Activated naive CD4-positive, alpha-beta T cell treated with anti-CD3 and anti-CD28 coated beads, Interleukin-2, amount 50 U/mL, for 16 hours (primary cell): ENCODE results near the gene HSPA5.
"Not testable (repeated sequence)": the region's sequence is repeated elsewhere in the genome, so short reads cannot be mapped to it uniquely, and the experiment has no call there.

Experiments used
- DNase-seq: peaks from one replicate; pipeline ENCODE4 v3.0.0-alpha.2; 2020

Gene HSPA5

DNA sequence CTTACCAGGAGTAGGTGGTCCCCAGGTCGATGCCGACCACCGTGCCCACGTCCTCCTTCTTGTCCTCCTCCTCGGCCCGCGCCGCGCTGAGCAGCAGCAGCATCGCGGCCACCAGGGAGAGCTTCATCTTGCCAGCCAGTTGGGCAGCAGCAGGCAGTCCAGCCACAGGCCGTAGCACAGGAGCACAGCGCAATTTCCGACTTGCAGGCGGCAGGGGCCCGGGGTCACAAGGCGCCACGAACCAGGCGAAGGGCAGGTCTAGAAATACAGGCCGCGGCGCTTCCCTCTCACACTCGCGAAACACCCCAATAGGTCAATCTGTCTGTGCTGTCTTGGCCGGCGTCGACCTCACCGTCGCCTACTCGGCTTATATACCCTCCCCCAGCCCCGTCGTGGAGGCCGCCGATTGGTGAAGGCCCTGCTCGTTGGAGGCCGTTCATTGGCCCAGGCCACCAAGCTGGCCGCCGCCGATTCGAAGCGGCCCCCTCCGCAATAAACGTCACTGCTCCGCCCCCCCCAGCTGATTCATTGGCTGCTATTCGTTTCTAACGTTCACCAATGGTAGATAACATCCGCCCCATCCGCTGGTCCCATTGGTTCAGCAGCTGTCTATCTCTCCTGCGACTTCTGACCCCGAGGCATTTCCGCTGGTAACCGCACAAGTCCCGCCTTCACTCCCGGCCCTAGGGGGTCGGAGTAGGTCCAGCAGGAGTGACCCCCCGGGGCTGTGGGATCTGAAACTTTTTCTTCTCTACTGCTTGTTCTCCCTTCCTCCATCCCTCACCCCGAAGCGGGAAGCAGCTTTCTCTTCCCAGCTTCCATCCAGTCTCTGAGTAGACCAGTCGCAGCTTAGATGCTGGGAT lies at the start of gene HSPA5:
Gene HSPA5 (minus strand): TSS at position 344 of the 863 bp plus-strand sequence. CDS start 217 bp downstream, at position 127.
- DNase-seq: peak; percentile 100

GRCh38 chr9:125286935-125287433 lies 45.8 kb upstream of the HSPA5 start:
- not testable (repeated sequence) for DNase-seq

- DNase-seq: no peak
These were observed 43.7 kb upstream of the HSPA5 start for GRCh38 chr9:125284855-125285254.

DNA sequence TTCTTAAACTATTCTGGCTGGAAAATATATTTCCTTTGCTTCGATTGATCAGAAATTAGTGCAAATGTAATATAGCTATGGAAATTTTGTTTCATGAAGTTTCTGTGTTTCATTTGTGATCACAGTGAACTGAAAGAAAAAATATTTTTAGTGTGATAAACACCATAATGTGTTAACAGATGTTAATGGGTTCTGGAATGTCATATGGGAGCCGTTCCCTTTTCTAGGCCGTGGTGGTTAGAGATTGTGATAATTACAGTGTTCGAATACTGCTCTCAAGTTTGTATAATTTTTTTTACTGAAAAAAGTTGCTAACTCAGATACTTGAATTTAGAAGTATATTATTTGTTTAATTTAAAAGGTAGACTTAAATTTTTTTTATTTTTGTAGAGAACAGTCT lies 39.8 kb upstream of the HSPA5 start:
- no peak for DNase-seq

DNA sequence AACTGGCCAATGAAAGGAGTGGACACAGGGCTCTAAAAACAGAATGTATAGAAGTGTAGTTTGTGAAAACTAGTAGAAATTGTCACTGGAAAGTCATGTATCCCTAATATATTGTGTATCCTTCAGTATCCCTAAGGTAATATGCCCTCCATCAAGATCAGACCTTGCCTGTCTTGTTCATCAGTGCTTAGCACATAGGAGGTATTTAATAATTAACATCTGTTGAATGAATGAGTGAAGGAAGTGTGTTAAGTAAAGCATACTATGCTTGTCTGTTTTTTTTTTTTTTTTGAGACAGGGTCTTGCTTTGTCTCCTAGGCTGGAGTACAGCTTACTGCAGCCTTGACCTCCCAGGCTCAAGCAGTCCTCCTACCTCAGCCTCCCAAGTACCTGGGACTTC lies 36.3 kb upstream of the HSPA5 start:
- no peak for DNase-seq

GRCh38 chr9:125276771-125277170 lies 35.6 kb upstream of the HSPA5 start:
- DNase-seq: no peak

- DNase-seq: no peak
These were observed 31.6 kb upstream of the HSPA5 start for GRCh38 chr9:125272697-125273096.

- DNase-seq: no peak
These were observed 29.9 kb upstream of the HSPA5 start for GRCh38 chr9:125271081-125271480.

DNA sequence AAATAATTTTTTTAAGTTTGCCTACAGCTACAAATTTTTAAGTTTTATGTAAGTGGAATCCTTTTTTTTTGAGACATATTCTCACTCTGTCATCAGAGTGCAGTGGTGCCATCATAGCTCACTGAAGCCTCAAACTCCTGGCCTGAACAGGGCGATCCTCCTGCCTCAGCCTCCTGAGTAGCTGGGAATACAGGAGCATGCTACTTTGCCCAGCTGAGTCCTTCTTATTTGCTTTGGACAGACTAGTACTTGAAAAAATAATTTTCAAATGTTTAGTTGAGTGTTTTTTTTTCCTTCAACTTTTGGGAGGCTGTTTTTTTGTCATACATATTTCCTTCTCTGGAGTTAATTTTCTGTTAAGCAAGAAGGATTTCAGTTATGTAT lies 27.9 kb upstream of the HSPA5 start:
- DNase-seq: no peak

- no peak for DNase-seq
These were observed 27.4 kb upstream of the HSPA5 start for GRCh38 chr9:125268394-125269013.

DNA sequence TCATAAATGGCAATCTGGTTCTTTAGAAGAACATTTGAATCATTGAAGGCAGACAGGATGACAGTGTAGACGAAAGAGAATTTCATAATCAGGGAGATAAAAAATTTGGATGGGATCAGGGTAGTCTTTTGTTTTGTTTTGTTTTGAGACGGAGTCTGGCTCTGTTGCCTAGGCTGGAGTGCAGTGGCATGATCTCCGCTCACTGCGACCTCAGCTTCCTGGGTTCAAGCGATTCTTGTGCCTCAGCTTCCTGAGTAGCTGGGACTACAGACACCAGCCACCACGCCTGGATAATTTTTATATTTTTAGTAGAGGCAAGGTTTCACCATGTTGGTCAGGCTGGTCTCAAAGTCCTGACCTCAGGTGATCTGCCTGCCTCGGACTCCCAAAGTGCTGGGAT lies 22.9 kb upstream of the HSPA5 start:
- DNase-seq: not testable (repeated sequence)

DNA sequence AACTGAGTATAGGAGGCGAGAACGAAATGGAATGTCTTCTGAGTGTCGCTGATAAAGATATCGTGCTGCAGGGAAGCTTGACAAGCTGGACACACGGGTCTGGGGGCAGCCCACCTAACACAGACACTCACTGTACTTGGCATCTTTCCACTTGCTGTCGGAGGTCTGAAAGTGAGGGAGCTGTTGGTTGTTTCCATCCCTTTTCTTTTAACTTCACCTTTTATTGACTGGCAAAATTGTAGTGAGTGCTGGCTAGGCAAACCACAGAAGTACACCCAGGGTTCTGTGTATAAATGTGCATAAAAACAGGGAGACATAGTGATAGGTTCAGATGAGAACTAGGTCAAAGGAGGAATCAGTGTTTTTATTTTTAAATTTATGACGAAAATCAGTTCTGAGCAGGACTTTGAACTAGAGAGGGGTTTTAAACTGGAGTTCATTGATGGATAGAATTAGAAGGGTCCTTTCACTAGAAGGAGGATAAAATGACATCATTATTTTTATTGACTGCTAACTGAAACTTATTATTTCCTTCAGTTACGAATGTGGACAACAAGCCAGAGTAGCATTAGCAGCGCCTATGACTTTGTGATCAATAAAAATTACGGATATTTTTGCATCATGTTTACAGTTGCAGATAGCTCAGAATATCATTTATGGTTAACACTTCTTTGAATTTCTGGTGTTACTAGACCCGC lies 21.3 kb upstream of the HSPA5 start:
- DNase-seq: no peak

DNA sequence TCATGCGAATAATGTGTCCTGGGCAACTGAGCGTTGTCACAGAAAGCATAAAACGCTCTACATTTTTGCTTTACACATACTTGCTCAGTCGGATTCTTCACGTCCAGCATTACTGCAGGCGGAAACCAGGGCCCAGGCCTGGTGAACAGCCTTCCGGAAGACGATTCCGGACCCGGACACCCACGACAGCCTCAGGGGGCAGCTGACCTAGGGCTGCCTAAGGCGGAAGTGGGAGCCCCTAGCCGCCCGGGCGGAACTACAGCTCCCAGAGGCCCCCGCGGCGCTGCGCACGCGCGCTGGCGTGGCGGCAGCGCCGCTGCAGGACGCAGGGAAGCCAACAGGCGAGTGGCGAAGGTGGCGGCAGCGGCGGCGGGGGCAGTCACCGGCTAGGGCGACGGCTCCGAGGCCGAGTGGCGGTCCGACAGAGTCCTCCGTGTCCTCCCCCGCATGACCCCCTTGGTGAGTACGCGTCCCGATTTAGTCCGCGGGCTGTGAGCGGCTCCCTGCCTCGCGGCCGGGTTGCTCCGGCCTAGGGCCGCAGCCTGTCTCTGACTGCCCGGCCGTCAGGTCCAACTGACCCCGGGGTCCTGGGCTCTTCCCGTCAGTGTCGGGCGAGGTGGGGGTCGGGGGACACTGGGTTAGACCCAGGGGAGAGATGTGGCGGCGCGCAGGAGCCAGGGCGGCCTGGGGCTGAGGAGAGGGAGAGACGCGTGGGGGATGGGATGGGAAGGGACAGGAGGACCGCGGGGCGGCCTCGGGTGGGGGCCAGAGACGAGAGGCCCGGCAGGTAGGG lies 20.6 kb upstream of the HSPA5 start, which contains the start of gene GAPVD1:
Gene GAPVD1 (plus strand): TSS at position 326 of the 793 bp plus-strand sequence. CDS start 37,096 bp downstream, outside the sequence.
- DNase-seq: peak; percentile 88

DNA sequence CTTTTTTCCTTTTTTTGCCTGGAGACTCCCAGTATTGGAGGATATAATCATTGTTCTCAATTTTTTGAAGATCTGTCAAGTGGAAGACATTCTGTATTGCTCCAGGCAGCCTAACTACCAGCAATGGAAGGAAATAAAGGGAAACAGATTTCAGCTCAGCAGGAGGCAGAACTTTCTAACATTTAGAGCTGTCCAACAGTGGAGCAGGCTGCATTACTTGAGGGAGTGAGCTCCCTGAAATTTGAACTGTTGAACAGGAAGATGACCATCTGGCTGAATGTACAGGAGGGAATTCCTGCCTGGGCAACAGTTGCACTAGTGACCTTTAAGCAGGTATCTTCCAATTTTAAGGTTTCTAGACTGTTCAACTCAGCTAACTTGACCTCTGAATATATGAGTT lies 19.4 kb upstream of the HSPA5 start:
- no peak for DNase-seq

DNA sequence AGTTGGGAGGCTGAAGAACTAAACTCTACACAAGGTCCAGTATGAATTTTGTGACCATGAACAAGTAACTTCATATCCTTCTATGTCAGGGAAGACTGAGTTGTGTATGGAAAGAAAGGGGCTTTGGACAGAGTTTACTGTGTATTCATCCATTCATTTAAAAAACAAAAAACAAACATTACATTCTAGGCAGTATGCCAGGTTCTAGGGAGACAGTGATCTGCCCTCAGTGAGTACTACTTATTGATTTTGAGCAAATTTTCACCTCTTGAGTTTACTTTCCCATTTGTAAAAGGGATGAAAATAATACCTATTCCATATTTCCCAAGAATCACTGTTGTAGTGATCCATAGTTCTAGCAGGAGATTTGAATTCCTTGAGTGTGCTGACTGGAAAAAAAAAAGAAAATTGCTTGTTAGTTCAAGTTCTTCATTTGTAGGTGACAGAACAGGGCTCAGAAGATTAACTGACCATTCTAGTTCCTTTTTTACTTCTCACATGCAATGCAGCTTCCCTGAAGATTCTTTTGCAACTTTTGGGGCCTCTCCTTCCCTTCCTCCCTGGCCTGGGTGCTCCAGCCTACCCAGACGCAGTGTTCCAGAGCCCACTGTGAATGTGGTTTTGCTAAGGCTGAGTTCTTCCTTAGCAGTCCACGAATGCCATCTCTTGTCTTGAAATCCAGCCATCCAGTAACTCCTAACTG lies 17.8 kb upstream of the HSPA5 start:
- DNase-seq: no peak

GRCh38 chr9:125258160-125258785 lies 17.1 kb upstream of the HSPA5 start:
- DNase-seq: no peak

GRCh38 chr9:125255781-125256391 lies 14.7 kb upstream of the HSPA5 start:
- DNase-seq: no peak

DNA sequence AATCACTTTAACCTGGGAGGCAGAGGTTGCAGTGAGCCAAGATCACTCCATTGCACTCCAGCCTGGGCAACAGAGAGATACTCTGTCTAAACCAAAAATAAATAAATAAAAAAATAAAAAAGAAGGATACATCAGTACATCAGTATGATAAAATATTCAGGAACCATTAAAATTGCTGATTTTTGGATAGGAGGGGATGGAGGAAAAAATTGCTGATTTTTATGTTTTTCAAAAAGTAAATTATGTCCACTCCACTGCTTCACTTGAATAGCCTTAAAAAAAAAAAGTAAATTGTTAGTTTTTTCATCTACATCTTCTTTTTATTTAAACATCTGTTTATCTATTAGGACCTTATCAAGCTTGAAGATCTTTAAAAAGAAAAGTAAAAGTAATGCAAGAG lies 13.1 kb upstream of the HSPA5 start:
- DNase-seq: no peak

- DNase-seq: no peak
These were observed 5.1 kb upstream of the HSPA5 start for GRCh38 chr9:125246261-125246667.

- no peak for DNase-seq
These were observed 2.7 kb upstream of the HSPA5 start for GRCh38 chr9:125243792-125244260.
